ES-I3 (cell line): ENCODE data around the gene ZNF74.
"Not testable (repeated sequence)": the region's sequence is repeated elsewhere in the genome, so short reads cannot be mapped to it uniquely, and the experiment has no call there.

Experiments used
- H3K36me3 ChIP-seq: 2 replicates; pipeline ENCODE4 v1.6.1; 2013; ENCODE audit warnings: mild to moderate bottlenecking, low read length, control low read depth, moderate library complexity; ENCODE audit not compliant: insufficient read depth
- H3K4me1 ChIP-seq: 2 replicates; pipeline ENCODE4 v1.6.1; 2013; ENCODE audit warnings: mild to moderate bottlenecking, control low read depth, low read length; ENCODE audit not compliant: insufficient read depth
- H3K9ac ChIP-seq: 2 replicates; pipeline ENCODE4 v1.6.1; 2013; ENCODE audit warnings: low read depth, mild to moderate bottlenecking, low read length, moderate library complexity
- H3K9me3 ChIP-seq: 2 replicates; pipeline ENCODE4 v1.6.1; 2013; ENCODE audit warnings: mild to moderate bottlenecking, low read length, moderate library complexity; ENCODE audit not compliant: control insufficient read depth, insufficient read depth

Gene ZNF74

DNA sequence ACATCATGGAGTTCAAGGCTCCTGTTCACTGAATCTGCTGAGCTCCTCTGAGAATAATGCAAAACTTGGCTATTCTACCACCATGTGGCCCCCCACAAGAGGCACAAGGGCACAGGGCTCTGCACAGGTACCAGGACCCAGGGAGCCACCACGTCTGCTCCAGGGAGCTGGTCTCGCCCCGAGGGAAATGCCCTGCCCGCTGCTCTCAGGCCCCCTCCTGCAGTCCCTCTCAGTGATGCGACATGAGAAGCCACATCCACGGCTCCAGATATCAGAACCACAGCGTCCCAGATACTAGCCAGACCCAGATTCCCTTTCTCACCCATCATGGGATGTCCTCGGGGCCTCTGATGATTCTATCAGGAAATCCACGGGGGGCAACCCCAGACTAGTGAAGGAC, 27.1 kb upstream of the ZNF74 start:
- not testable (repeated sequence) for H3K4me1 ChIP-seq, H3K9me3 ChIP-seq, H3K9ac ChIP-seq

DNA sequence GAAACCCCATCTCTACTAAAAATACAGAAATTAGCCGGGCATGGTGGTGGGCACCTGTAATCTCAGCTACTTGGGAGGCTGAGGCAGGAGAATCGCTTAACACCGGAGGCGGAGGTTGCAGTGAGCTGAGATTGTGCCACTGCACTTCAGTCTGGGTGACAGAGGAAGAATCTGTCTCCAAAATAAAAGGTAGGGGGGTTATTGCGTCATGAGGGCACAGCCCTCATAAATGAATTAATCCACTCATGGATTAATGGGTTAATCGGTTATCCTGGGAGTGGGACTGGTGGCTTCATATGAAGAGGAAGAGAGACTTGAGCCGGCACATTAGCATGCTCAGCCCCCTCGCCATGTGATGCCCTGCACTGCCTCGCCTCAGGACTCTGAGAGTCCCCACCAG, 25.1 kb upstream of the ZNF74 start:
- not testable (repeated sequence) for H3K4me1 ChIP-seq, H3K36me3 ChIP-seq, H3K9ac ChIP-seq, H3K9me3 ChIP-seq

More for the DNA sequence above, 27.1 kb upstream of the ZNF74 start:
- H3K36me3 ChIP-seq = not testable (repeated sequence)

DNA sequence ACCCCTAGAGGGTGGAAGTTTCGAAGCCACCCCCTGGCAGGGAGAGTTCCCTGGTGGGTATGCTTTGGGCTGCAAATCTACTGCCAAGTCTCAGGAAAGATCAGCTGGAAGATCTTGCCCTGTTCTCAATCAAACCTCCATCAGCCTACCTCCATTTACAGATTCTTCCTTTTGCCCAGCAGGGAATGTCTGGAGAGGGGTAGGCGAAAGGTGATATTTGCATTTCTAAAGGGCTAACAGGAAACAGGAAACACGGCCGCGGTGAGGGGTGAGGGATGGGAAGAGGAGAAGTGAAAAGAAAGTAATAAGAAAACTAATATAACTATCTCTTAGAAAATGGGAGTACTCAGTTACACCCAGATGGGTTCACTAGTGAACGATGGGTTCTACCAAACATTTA, 22.3 kb upstream of the ZNF74 start:
- not testable (repeated sequence) for H3K9me3 ChIP-seq

DNA sequence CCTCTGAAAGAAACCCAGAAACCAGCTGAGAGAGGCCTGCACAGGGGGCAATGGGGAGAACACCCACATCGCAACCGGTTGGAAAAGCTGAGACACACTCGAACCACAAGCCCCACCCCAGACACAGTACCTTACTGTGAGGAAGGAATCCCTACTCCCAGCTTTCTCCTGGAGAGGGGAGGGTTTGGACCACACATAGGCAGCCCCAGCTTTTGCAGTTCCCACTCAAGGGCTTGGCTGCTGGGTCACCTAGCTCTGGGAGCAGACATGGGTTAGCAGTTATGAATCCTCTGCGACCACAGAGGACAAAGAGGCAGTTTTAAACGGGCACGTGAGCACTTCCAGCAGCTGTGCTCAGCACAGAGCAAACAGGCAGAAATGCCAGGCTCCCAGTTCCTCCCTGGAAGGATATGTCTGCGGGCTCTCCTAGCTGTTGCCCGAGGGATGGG, 21.5 kb upstream of the ZNF74 start:
- H3K36me3 ChIP-seq, H3K4me1 ChIP-seq, H3K9ac ChIP-seq, H3K9me3 ChIP-seq: not testable (repeated sequence)

More for the DNA sequence above, 22.3 kb upstream of the ZNF74 start:
- H3K36me3 ChIP-seq, H3K9ac ChIP-seq, H3K4me1 ChIP-seq: not testable (repeated sequence)

DNA sequence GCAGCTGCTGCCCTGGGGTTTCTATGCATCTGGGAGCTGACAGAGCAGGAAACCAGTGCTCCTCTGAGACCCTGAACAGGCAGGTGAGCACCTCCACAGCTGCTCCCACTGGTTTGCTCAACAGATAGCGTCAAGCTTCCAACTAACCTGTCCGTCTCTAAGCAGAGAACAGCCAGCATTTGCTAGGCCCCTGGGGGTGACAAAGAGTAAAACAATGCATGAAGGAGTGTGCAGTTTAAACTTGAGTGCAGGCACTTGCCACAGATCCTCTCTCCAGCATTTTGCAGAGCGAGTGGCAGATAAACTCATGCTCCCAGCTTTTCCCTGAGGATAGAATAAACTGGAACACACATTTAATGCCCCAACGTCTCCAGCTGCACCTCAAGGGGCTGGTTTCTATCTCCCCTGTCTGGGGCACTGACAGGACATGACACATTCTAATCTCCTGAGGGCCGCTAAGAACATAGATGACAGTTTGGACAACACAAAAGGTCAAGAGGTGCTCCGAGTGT, 20.7 kb upstream of the ZNF74 start:
- not testable (repeated sequence) for H3K9ac ChIP-seq, H3K4me1 ChIP-seq, H3K9me3 ChIP-seq, H3K36me3 ChIP-seq

- not testable (repeated sequence) for H3K4me1 ChIP-seq, H3K36me3 ChIP-seq, H3K9ac ChIP-seq, H3K9me3 ChIP-seq
Measured at GRCh38 chr22:20374130-20374529, 19.8 kb upstream of the ZNF74 start.

GRCh38 chr22:20376281-20376680, 17.7 kb upstream of the ZNF74 start:
- H3K9me3 ChIP-seq, H3K36me3 ChIP-seq: not testable (repeated sequence)

GRCh38 chr22:20376983-20377382, 17.0 kb upstream of the ZNF74 start:
- not testable (repeated sequence) for H3K9ac ChIP-seq, H3K9me3 ChIP-seq, H3K36me3 ChIP-seq, H3K4me1 ChIP-seq

More at GRCh38 chr22:20376281-20376680, 17.7 kb upstream of the ZNF74 start:
- H3K9ac ChIP-seq, H3K4me1 ChIP-seq: not testable (repeated sequence)

DNA sequence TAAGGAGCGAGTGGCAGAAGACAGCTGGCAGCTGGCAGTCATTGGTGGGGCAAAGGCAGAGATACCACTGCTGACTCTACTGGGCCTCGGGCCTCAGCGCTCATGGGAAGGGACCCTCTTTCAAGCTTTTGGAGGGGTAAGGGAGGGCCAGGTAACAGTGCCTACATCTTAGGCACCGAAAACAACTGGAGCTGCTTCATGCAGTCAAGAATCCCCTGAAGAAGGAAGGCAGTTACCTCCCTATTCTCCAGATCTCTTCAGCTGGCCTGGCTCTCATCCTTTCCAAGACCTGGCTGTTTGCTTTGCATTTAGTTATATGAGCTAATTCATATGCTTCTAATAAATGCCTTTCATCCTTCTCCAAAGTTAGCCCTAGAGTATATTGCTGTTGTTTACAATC, 15.8 kb upstream of the ZNF74 start:
- Histone ChIP-seq H3K9ac (no peak overlapping the region), H3K9me3 (no peaks in the 10 kb centered on the region), H3K36me3 (no peaks in the 10 kb centered on the region), H3K4me1 (peaks cover 9% of the 10 kb centered on the region)

GRCh38 chr22:20378684-20379083, 15.3 kb upstream of the ZNF74 start:
- H3K9me3 ChIP-seq, H3K4me1 ChIP-seq, H3K9ac ChIP-seq, H3K36me3 ChIP-seq: not testable (repeated sequence)

DNA sequence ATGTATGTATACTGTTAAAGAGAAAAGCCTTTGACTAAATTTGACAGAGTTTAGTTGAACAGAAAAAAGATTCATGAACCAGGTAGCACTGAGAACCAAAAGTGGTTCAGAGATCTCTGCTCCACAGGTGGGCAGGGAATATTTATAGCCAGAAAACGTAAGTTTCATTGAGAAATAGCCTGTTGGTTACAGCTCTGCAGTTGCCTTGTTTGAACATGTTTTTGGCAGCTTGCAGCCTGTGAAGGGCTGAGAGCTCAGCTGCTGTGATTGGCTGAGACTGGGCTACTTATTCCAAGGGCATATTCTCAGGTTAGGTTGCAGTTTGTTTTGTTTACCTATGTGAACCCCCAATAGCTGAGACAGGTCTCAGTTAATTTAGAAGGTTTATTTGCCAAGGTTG, 13.5 kb upstream of the ZNF74 start:
- H3K36me3 ChIP-seq = no peaks in the 10 kb centered on the region
- H3K9ac ChIP-seq = no peak overlapping the region
- no peaks in the 10 kb centered on the region for H3K9me3 ChIP-seq
- H3K4me1 ChIP-seq = peaks cover 6% of the 10 kb centered on the region; the same call in 1 of the 2 replicates

DNA sequence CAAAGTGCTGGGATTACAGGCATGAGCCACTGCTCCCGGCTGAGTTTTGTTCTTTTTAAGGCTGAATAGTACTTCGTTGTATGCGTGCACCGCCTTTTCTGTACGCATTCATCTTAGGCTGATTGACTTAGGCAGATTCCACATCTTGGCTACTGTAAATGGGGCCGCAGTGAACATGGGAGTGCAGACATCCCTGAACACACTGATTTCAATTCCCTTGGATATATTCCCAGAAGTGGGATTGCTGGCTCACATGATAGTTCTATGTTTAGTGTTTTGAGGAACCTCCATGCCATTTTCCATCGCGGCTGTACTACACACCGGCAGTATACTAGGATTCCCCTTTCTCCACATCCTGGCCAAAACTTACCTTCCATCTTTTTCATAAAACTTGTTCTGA, 10.4 kb upstream of the ZNF74 start:
- H3K9me3 ChIP-seq = no peaks in the 10 kb centered on the region
- no peak overlapping the region for H3K9ac ChIP-seq
- no peaks in the 10 kb centered on the region for H3K36me3 ChIP-seq
- peaks cover 6% of the 10 kb centered on the region; the same call in 1 of the 2 replicates for H3K4me1 ChIP-seq

DNA sequence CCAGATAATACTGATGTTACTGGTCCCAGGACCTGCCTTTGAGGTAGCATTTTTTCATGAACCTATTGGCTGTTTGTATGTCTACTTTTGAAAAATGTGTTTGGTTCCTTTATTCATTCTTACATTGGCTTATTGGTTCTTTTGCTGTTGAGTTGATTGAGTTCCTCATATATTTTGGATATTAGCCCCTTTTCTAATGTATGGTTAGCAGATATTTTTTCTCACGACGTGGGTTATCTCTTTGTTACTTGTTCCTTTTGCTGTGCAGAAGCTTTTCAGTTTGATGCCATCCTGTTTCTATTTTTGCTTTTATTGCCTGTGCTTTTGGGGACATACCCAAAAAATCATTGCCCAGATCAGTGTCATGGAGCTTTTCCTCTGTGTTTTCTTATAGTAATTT, 9.8 kb upstream of the ZNF74 start:
- Histone ChIP-seq H3K9me3 (no peaks in the 10 kb centered on the region; the same call in 1 of the 2 replicates), H3K4me1 (peaks cover 6% of the 10 kb centered on the region; the same call in 1 of the 2 replicates), H3K36me3 (no peaks in the 10 kb centered on the region), H3K9ac (no peak overlapping the region)

DNA sequence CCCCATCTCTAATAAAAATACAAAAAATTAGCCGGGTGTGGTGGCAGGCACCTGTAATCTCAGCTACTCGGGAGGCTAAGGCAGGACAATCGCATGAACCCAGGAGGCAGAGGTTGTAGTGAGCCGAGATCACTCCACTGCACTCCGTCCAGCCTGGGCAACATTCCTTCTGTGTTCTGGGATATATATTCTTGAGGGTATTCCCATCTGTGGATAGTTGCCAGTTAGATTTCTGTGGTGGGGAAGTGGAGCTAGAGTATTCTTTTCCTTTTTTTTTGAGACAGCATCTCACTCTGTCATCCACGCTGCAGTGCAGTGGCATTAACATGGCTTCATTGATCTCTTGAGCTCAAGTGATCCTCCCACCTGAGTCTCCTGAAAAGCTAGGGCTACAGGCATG, 9.1 kb upstream of the ZNF74 start:
- H3K4me1 ChIP-seq = peaks cover 6% of the 10 kb centered on the region; the same call in 1 of the 2 replicates
- no peak overlapping the region for H3K9ac ChIP-seq
- no peaks in the 10 kb centered on the region for H3K36me3 ChIP-seq
- no peaks in the 10 kb centered on the region; the same call in 1 of the 2 replicates for H3K9me3 ChIP-seq

GRCh38 chr22:20386336-20386735, 7.6 kb upstream of the ZNF74 start:
- Histone ChIP-seq H3K9me3 (no peaks in the 10 kb centered on the region; the same call in 1 of the 2 replicates), H3K9ac (no peak overlapping the region), H3K36me3 (no peaks in the 10 kb centered on the region), H3K4me1 (no peaks in the 10 kb centered on the region)

DNA sequence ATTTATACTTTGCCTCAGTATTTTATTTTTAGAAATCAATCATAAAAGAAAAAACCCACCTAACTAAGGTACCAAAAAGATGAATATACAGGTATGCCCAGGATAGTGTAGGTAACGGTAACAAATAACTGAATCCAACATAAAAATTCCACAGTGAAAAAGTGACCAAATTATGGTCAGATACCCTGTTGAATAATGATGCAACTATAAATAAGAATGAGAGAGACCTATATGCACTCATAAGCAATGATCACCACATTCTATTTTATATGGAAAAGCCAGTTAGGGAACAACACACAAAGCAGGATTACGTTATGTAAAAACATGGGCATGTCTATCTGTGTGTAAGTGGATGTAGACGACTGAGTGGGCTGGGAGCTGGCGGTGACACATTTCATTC, 7.0 kb upstream of the ZNF74 start:
- Histone ChIP-seq H3K36me3 (no peaks in the 10 kb centered on the region), H3K9me3 (no peaks in the 10 kb centered on the region; the same call in 1 of the 2 replicates), H3K9ac (no peak overlapping the region), H3K4me1 (no peaks in the 10 kb centered on the region)
